Glutamatergic neuron (in vitro differentiated cells): ENCODE measurements around the gene COLQ. TPM values are rescaled to one million over a fixed set of nuclear protein-coding genes. Genes with fewer than 3 reads are reported as not detected.
"Not testable (repeated sequence)": the region's sequence is repeated elsewhere in the genome, so short reads cannot be mapped to it uniquely, and the experiment has no call there.

Experiments used
- DNase-seq: peaks from one replicate; pipeline ENCODE4 v3.0.0; 2022
- H3K27ac Mint-ChIP-seq: one replicate; pipeline ENCODE4 v1.8.0; 2020; ENCODE audit warnings: mild to moderate bottlenecking, mixed read lengths, inconsistent platforms; ENCODE audit not compliant: unreplicated experiment
- H3K27me3 Mint-ChIP-seq: one replicate; pipeline ENCODE4 v1.8.0; 2020; ENCODE audit warnings: mild to moderate bottlenecking, moderate library complexity, mixed read lengths, inconsistent platforms; ENCODE audit not compliant: unreplicated experiment
- H3K36me3 Mint-ChIP-seq: one replicate; pipeline ENCODE4 v1.8.0; 2020; ENCODE audit warnings: mild to moderate bottlenecking, mixed read lengths, inconsistent platforms; ENCODE audit not compliant: unreplicated experiment
- H3K4me1 Mint-ChIP-seq: one replicate; pipeline ENCODE4 v1.8.0; 2020; ENCODE audit warnings: mild to moderate bottlenecking, low read depth, mixed read lengths, inconsistent platforms; ENCODE audit not compliant: unreplicated experiment
- H3K4me3 Mint-ChIP-seq: one replicate; pipeline ENCODE4 v1.8.0; 2020; ENCODE audit warnings: mild to moderate bottlenecking, mixed read lengths, inconsistent platforms; ENCODE audit not compliant: unreplicated experiment
- H3K9me3 Mint-ChIP-seq: one replicate; pipeline ENCODE4 v1.8.0; 2020; ENCODE audit warnings: mild to moderate bottlenecking, moderate library complexity, mixed read lengths, inconsistent platforms; ENCODE audit not compliant: unreplicated experiment
- total RNA-seq: library from RNA; stranded (reverse); fragmentation: NEBNext Ultra II Directional; extraction: Animal tissue kit (Norgen Biotek cat#: 25700); gene quantifications from one replicate; pipeline ENCODE4 v1.2.1, GENCODE V29; 2021; ENCODE audit not compliant: unreplicated experiment
- TF ChIP-seq, protein P1 (sequence below): fragments of 200-600 bp; sonication (generic); IDR thresholded peaks from one replicate; pipeline ENCODE4 v1.5.0; 2021; ENCODE audit not compliant: partially characterized antibody, unreplicated experiment

Gene COLQ
- total RNA-seq, 1 donor from 2014 or later: 4.8 TPM

GRCh38 chr3:15488002-15488401, 33.5 kb downstream of the COLQ start:
- no peak for DNase-seq
- Mint-ChIP-seq H3K9me3 (peaks cover 2% of the 10 kb centered on the region), H3K36me3 (peaks cover 5% of the 10 kb centered on the region), H3K4me1 (no peaks in the 10 kb centered on the region), H3K27me3 (no peaks in the 10 kb centered on the region), H3K4me3 (no peak overlapping the region), H3K27ac (no peak overlapping the region)
- TF ChIP-seq, protein P1, sequence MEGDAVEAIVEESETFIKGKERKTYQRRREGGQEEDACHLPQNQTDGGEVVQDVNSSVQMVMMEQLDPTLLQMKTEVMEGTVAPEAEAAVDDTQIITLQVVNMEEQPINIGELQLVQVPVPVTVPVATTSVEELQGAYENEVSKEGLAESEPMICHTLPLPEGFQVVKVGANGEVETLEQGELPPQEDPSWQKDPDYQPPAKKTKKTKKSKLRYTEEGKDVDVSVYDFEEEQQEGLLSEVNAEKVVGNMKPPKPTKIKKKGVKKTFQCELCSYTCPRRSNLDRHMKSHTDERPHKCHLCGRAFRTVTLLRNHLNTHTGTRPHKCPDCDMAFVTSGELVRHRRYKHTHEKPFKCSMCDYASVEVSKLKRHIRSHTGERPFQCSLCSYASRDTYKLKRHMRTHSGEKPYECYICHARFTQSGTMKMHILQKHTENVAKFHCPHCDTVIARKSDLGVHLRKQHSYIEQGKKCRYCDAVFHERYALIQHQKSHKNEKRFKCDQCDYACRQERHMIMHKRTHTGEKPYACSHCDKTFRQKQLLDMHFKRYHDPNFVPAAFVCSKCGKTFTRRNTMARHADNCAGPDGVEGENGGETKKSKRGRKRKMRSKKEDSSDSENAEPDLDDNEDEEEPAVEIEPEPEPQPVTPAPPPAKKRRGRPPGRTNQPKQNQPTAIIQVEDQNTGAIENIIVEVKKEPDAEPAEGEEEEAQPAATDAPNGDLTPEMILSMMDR: no peak

GRCh38 chr3:15486979-15487378, 34.5 kb downstream of the COLQ start:
- TF ChIP-seq, protein P1: no peak

GRCh38 chr3:15486020-15486419, 35.5 kb downstream of the COLQ start:
- H3K9me3 Mint-ChIP-seq: peaks cover 2% of the 10 kb centered on the region
- no peak overlapping the region for H3K27ac Mint-ChIP-seq
- no peaks in the 10 kb centered on the region for H3K4me1 Mint-ChIP-seq

More at GRCh38 chr3:15486979-15487378, 34.5 kb downstream of the COLQ start:
- H3K4me3 Mint-ChIP-seq: no peak overlapping the region
- H3K9me3 Mint-ChIP-seq: peaks cover 2% of the 10 kb centered on the region
- no peak for DNase-seq
- peaks cover 5% of the 10 kb centered on the region for H3K36me3 Mint-ChIP-seq
- H3K27me3 Mint-ChIP-seq: no peaks in the 10 kb centered on the region
- no peaks in the 10 kb centered on the region for H3K4me1 Mint-ChIP-seq
- no peak overlapping the region for H3K27ac Mint-ChIP-seq

GRCh38 chr3:15484551-15484950, 37.0 kb downstream of the COLQ start:
- not testable (repeated sequence) for H3K9me3 Mint-ChIP-seq, H3K36me3 Mint-ChIP-seq, DNase-seq, H3K4me3 Mint-ChIP-seq, H3K4me1 Mint-ChIP-seq, H3K27ac Mint-ChIP-seq, H3K27me3 Mint-ChIP-seq

More at GRCh38 chr3:15486020-15486419, 35.5 kb downstream of the COLQ start:
- Mint-ChIP-seq H3K4me3 (no peak overlapping the region), H3K36me3 (peaks cover 5% of the 10 kb centered on the region), H3K27me3 (no peaks in the 10 kb centered on the region)
- TF ChIP-seq, protein P1: no peak
- DNase-seq: no peak

DNA sequence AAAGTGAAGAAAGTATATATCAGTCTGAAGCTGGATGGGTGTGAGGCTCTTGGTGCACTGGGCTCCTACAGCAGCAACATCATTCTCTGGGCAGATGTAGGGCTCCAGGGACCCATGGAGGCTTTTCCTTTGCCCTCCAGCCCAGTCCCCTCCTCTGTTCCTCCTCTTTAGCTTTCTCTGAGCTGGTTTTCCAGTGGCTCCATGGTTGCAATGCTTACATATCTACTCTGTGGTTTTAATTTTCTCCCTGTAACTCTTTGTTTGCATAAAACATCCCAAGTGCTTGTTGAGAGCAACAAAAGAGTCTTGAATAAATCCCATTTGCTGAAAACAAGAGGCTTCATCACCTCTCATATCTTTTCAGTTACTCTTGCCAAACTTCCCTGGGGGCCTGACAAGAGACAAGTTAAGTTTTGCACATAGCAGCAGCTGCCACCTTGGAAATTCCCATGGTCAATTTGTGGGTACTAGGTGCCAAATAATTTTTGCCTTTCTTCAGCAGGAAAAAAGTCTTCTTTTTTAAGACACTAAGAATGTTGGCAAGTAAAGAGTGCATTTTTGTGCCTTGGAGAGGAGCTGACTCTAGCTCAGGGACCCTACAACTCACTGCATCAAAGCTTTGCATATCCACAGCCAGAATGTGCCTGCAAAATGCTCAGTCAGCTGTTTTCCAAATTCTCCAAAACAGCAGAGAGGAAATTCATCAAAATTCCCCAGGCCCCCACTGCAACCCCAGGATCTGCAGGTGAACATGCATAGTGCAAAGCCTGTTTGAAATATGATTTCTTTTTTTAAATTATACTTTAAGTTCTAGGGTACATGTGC, 41.9 kb downstream of the COLQ start:
- H3K27ac Mint-ChIP-seq: no peak overlapping the region
- DNase-seq: no peak
- no peaks in the 10 kb centered on the region for H3K27me3 Mint-ChIP-seq
- no peak overlapping the region for H3K4me3 Mint-ChIP-seq
- H3K9me3 Mint-ChIP-seq: peaks cover 2% of the 10 kb centered on the region
- H3K36me3 Mint-ChIP-seq: no peaks in the 10 kb centered on the region
- TF ChIP-seq, protein P1: no peak
- no peaks in the 10 kb centered on the region for H3K4me1 Mint-ChIP-seq
